ENCODE results near the gene ENPP3. TPM values are rescaled to one million over a fixed set of nuclear protein-coding genes. Genes with fewer than 3 reads are reported as not detected.

Gene ENPP3
- total and polyA plus RNA-seq, 2 of the 13 experiments (the other 11 are each of a cell fraction or from before 2014, with no cell fraction given), result 40.0 to 75.4 TPM

DNA sequence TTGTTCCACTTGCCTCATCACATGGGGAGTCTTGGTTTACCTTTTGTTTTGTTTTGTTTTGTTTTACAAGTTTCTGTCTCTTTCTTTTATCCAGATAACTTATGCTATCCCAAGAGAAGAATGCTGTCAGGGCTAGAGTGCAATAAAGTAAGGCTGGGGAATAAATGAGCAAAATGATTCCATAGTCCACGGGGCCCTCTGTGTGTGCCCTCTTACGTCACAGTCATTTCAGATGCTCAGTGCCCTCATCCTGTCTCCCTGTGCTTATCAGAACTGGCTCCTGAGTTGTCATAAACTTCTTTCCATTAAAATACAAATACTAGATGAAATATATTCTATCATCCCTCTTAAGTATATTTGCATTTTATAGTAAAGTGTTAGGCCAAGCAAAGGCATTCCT lies 139.9 kb downstream of the ENPP3 start (continued):
- TF ChIP-seq, protein P1, sequence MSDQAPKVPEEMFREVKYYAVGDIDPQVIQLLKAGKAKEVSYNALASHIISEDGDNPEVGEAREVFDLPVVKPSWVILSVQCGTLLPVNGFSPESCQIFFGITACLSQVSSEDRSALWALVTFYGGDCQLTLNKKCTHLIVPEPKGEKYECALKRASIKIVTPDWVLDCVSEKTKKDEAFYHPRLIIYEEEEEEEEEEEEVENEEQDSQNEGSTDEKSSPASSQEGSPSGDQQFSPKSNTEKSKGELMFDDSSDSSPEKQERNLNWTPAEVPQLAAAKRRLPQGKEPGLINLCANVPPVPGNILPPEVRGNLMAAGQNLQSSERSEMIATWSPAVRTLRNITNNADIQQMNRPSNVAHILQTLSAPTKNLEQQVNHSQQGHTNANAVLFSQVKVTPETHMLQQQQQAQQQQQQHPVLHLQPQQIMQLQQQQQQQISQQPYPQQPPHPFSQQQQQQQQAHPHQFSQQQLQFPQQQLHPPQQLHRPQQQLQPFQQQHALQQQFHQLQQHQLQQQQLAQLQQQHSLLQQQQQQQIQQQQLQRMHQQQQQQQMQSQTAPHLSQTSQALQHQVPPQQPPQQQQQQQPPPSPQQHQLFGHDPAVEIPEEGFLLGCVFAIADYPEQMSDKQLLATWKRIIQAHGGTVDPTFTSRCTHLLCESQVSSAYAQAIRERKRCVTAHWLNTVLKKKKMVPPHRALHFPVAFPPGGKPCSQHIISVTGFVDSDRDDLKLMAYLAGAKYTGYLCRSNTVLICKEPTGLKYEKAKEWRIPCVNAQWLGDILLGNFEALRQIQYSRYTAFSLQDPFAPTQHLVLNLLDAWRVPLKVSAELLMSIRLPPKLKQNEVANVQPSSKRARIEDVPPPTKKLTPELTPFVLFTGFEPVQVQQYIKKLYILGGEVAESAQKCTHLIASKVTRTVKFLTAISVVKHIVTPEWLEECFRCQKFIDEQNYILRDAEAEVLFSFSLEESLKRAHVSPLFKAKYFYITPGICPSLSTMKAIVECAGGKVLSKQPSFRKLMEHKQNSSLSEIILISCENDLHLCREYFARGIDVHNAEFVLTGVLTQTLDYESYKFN (CRISPR knock-in tag; conservative IDR thresholded peaks at IDR 0.05), result 0 out of 2 replicates have a peak, but pooled peaks have one; percentile 21
- TF ChIP-seq, protein P2, sequence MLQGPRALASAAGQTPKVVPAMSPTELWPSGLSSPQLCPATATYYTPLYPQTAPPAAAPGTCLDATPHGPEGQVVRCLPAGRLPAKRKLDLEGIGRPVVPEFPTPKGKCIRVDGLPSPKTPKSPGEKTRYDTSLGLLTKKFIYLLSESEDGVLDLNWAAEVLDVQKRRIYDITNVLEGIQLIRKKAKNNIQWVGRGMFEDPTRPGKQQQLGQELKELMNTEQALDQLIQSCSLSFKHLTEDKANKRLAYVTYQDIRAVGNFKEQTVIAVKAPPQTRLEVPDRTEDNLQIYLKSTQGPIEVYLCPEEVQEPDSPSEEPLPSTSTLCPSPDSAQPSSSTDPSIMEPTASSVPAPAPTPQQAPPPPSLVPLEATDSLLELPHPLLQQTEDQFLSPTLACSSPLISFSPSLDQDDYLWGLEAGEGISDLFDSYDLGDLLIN (CRISPR knock-in tag; IDR thresholded peaks at IDR 0.05; ENCODE audit: borderline replicate concordance), result no peak
- no peak for TF ChIP-seq RARA (CRISPR knock-in tag; IDR thresholded peaks at IDR 0.05)

DNA sequence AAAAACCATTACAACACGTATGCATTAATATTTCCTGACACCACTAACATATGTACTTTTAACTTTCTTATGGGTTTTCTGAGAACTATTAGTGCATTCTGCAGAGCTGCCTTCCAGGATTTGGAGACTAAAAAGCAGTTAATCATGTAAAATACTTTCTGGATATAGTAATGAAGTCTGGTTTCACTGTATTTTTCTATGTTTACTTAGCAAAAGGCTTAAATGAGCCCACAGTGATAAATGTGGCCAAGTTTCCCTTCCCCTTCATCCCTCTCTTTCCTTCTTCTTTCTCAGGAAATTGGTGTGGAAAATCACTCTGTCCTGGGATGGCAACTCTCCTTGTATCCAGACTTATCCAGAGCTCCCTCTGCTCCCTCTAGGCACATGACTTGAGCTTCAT lies 141.1 kb downstream of the ENPP3 start:
- Histone ChIP-seq H3K4me2 (ENCODE audit: low read depth, low read length) (no peak overlapping the region), H3K4me3 (replicated peaks in 1 of 3; ENCODE audit: insufficient read depth in 1 of 3, low read depth in 2 of 3, low read length in 3 of 3) (no peak overlapping the region), H3K9me3 (ENCODE audit: low read length) (no peaks in the 10 kb centered on the region), H2AFZ (ENCODE audit: low read length) (peak overlapping the region; percentile 46), H3K79me2 (ENCODE audit: insufficient read depth, low read length) (no peaks in the 10 kb centered on the region), H3K27me3 (ENCODE audit: control insufficient read depth in 1 of 2, insufficient read depth in 2 of 2, low read length in 2 of 2) (no peaks in the 10 kb centered on the region), H3K4me1 (ENCODE audit: insufficient read depth, low read length) (peaks cover 47% of the 10 kb centered on the region), H3K27ac (ENCODE audit: extremely low read length, insufficient read depth, low read length) (no peak overlapping the region), H3K9ac (ENCODE audit: insufficient read depth, low read depth, low read length) (no peak overlapping the region), H4K20me1 (ENCODE audit: insufficient read depth, low read length) (no peaks in the 10 kb centered on the region), H3K36me3 (replicated peaks in 1 of 2; ENCODE audit: control insufficient read depth in 1 of 2, insufficient read depth in 2 of 2, low read length in 2 of 2) (no peaks in the 10 kb centered on the region)
- ChIA-PET CTCF (ENCODE audit: low intra/inter-chr PET ratio, low total read pairs) (no interaction called here), POLR2A (no interaction called here)
- DNase-seq (ENCODE audit: low spot score) (no peak), FAIRE-seq (no peak), ATAC-seq (no peak)
- intact Hi-C loops (cut with micrococcal nuclease; ENCODE audit: unreplicated experiment) (no loop called here), in situ Hi-C loops (cut with HindIII; ENCODE audit: extremely low pct_ligation_motif_present, low pct_unique_long_range_greater_than_20kb) (no loop called here)
- no TSS peak for BruUV-seq (replicated peaks)
- WGBS (ENCODE audit: low lambda C conversion rate), result 98% methylated on average over 1 of the region's 1 CpG
- TF ChIP-seq KDM1A (CRISPR knock-in tag; IDR thresholded peaks at IDR 0.05) (no peak), AKAP8 (CRISPR knock-in tag; IDR thresholded peaks at IDR 0.05) (no peak), ZNF878 (CRISPR knock-in tag; IDR thresholded peaks at IDR 0.05) (no peak), FOXK1 (CRISPR knock-in tag; IDR thresholded peaks at IDR 0.05; ENCODE audit: borderline replicate concordance, low read depth) (no peak), TBX3 (IDR thresholded peaks at IDR 0.05; ENCODE audit: borderline replicate concordance) (no peak)
- TF ChIP-seq, protein P3, sequence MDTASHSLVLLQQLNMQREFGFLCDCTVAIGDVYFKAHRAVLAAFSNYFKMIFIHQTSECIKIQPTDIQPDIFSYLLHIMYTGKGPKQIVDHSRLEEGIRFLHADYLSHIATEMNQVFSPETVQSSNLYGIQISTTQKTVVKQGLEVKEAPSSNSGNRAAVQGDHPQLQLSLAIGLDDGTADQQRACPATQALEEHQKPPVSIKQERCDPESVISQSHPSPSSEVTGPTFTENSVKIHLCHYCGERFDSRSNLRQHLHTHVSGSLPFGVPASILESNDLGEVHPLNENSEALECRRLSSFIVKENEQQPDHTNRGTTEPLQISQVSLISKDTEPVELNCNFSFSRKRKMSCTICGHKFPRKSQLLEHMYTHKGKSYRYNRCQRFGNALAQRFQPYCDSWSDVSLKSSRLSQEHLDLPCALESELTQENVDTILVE (CRISPR knock-in tag; IDR thresholded peaks at IDR 0.05), result no peak
- TF ChIP-seq, protein P4, sequence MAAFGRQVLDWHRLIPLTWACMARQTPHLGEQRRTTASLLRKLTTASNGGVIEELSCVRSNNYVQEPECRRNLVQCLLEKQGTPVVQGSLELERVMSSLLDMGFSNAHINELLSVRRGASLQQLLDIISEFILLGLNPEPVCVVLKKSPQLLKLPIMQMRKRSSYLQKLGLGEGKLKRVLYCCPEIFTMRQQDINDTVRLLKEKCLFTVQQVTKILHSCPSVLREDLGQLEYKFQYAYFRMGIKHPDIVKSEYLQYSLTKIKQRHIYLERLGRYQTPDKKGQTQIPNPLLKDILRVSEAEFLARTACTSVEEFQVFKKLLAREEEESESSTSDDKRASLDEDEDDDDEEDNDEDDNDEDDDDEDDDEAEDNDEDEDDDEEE (CRISPR knock-in tag; IDR thresholded peaks at IDR 0.05), result no peak
- TF ChIP-seq, protein P5, sequence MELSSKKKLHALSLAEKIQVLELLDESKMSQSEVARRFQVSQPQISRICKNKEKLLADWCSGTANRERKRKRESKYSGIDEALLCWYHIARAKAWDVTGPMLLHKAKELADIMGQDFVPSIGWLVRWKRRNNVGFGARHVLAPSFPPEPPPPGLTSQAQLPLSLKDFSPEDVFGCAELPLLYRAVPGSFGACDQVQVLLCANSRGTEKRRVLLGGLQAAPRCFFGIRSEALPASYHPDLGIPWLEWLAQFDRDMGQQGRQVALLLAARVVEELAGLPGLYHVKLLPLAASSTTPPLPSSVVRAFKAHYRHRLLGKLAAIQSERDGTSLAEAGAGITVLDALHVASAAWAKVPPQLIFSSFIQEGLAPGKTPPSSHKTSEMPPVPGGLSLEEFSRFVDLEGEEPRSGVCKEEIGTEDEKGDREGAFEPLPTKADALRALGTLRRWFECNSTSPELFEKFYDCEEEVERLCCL (CRISPR knock-in tag; IDR thresholded peaks at IDR 0.05; ENCODE audit: borderline replicate concordance), result no peak
